Measurements from ENCODE around the gene CCDC70.

DNA sequence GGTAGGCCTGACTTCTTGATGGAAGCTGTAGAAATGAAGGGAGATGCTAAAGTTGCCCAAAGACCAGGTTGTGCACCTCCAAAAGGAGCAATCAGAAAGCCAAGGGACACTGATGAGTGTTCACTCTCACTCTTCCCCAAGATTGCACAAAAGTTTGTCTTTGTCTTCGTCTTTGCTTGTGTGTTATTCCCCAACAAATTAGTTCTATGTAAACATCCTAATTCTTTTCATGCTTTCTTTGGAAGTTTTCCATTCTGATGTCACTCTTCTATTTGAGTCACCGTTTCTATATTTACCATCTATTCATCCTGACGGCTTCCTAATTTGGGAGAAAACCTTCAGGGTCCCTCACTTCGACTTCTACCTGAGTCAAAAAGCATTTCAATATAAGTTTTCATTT lies 13.1 kb upstream of the CCDC70 start:
- TF ChIP-seq POLR2A (IDR thresholded peaks at IDR 0.05; ENCODE audit: low read length) (no peak), GATA1 (IDR thresholded peaks at IDR 0.05; ENCODE audit: low read depth, low read length) (no peak)
